Upper lobe of right lung (tissue), 1 donor: ENCODE results near the gene LHFPL3. TPM values are rescaled to one million over a fixed set of nuclear protein-coding genes. Genes with fewer than 3 reads are reported as not detected.

Source experiments
- ATAC-seq: fragments of 200-7000 bp; cut with Tn5 transposase; one replicate; pipeline ENCODE4 v1.9.1; 2020; ENCODE audit warnings: mild to moderate bottlenecking, moderate library complexity
- DNase-seq: peaks from one replicate; pipeline ENCODE4 v3.0.0-alpha.2; 2020
- H3K27ac ChIP-seq: fragments of 200-600 bp; one replicate; pipeline ENCODE4 v1.8.0; 2022
- H3K27me3 ChIP-seq: fragments of 200-600 bp; one replicate; pipeline ENCODE4 v1.8.0; 2022; ENCODE audit warnings: mild to moderate bottlenecking
- H3K36me3 ChIP-seq: fragments of 200-600 bp; one replicate; pipeline ENCODE4 v1.8.0; 2022
- H3K4me1 ChIP-seq: fragments of 200-600 bp; one replicate; pipeline ENCODE4 v1.8.0; 2022
- H3K4me3 ChIP-seq: fragments of 200-600 bp; one replicate; pipeline ENCODE4 v1.8.0; 2022; ENCODE audit warnings: mild to moderate bottlenecking
- H3K9me3 ChIP-seq: fragments of 200-600 bp; one replicate; pipeline ENCODE4 v1.8.0; 2022
- intact Hi-C: fragments of 100-400 bp; cut with DNase I; formaldehyde crosslinking; loops from one replicate; pipeline ENCODE4 v1.11.0; 2022
- total RNA-seq: library from RNA; stranded (reverse); fragmentation: NEBNext Ultra II Directional; extraction: Animal tissue kit (Norgen Biotek cat#: 25700); gene quantifications from one replicate; pipeline ENCODE4 v1.2.1, GENCODE V29; 2021
- TF ChIP-seq, protein P1 (sequence below): fragments of 200-600 bp; IDR thresholded peaks from one replicate; pipeline ENCODE4 v1.8.0; 2022; ENCODE audit warnings: antibody characterized with exemption
- donor health status: DM: no; HTN: yes; CAD: no; lungs with severe emphysema.

Gene LHFPL3
- total RNA-seq, 1 donor from 2014 or later, result not detected

GRCh38 chr7:104784686-104785085 lies 456.3 kb downstream of the LHFPL3 start:
- no peak for DNase-seq
- Histone ChIP-seq H3K4me1 (no peaks in the 10 kb centered on the region), H3K4me3 (no peak overlapping the region), H3K27me3 (no peaks in the 10 kb centered on the region), H3K27ac (no peak overlapping the region), H3K36me3 (no peaks in the 10 kb centered on the region), H3K9me3 (no peaks in the 10 kb centered on the region)
- intact Hi-C loops, result no loop called here
- no peak for ATAC-seq
- TF ChIP-seq, protein P1, sequence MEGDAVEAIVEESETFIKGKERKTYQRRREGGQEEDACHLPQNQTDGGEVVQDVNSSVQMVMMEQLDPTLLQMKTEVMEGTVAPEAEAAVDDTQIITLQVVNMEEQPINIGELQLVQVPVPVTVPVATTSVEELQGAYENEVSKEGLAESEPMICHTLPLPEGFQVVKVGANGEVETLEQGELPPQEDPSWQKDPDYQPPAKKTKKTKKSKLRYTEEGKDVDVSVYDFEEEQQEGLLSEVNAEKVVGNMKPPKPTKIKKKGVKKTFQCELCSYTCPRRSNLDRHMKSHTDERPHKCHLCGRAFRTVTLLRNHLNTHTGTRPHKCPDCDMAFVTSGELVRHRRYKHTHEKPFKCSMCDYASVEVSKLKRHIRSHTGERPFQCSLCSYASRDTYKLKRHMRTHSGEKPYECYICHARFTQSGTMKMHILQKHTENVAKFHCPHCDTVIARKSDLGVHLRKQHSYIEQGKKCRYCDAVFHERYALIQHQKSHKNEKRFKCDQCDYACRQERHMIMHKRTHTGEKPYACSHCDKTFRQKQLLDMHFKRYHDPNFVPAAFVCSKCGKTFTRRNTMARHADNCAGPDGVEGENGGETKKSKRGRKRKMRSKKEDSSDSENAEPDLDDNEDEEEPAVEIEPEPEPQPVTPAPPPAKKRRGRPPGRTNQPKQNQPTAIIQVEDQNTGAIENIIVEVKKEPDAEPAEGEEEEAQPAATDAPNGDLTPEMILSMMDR, result no peak

- DNase-seq (no peak), ATAC-seq (no peak)
- TF ChIP-seq, protein P1, result no peak
- no peak overlapping the region for H3K4me3 ChIP-seq
- no peaks in the 10 kb centered on the region for H3K36me3 ChIP-seq
- no peaks in the 10 kb centered on the region for H3K4me1 ChIP-seq
- no peaks in the 10 kb centered on the region for H3K9me3 ChIP-seq
- no peaks in the 10 kb centered on the region for H3K27me3 ChIP-seq
- intact Hi-C loops, result no loop called here
- no peak overlapping the region for H3K27ac ChIP-seq
These were observed 461.4 kb downstream of the LHFPL3 start for GRCh38 chr7:104789780-104790179.

DNA sequence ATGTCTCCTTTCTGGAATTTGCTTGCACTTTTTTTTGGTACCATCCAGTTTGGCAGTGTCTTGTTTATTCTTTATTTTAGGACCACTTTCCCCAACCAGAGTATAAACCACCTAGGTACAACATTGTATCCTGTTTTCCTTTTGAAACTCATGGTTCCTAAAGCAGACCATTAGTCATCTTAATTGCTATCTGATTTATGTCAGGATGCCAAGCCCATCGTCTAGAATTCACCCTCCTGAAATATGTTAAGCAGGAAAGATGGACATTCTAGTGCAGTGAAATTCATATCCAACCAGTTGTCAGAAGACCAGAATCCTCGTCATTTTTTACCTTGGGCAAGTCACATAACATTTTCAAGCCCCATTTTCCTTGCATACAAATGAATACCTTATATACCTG lies 462.0 kb downstream of the LHFPL3 start:
- TF ChIP-seq, protein P1, result no peak
- Histone ChIP-seq H3K9me3 (no peaks in the 10 kb centered on the region), H3K4me1 (no peaks in the 10 kb centered on the region), H3K36me3 (no peaks in the 10 kb centered on the region), H3K4me3 (no peak overlapping the region), H3K27me3 (no peaks in the 10 kb centered on the region), H3K27ac (no peak overlapping the region)
- ATAC-seq, result no peak
- intact Hi-C loops, result no loop called here
- no peak for DNase-seq

DNA sequence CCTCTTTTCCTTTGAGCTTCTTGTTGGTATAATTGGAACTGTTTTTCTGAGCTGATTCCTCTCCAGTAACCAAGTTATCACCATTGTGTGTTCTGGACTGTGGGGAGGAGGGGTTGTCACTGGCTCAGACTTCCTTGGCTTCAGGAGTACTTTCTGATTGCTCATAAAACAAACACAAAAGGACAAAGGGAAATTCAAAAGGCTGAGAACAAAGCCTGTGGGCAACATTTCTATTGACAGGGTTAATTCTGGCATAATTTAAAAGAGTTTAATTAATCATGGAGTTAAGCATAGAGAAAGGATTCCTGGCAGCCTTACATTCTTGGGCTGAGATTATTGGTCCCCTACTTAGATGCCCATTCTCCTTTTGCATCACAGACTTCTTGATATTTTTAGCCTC lies 462.7 kb downstream of the LHFPL3 start:
- no peak for DNase-seq
- H3K27me3 ChIP-seq, result no peaks in the 10 kb centered on the region
- no peaks in the 10 kb centered on the region for H3K9me3 ChIP-seq
- H3K27ac ChIP-seq, result no peak overlapping the region
- no peaks in the 10 kb centered on the region for H3K4me1 ChIP-seq
- TF ChIP-seq, protein P1, result no peak
- intact Hi-C loops, result no loop called here
- ATAC-seq, result no peak
- H3K4me3 ChIP-seq, result no peak overlapping the region
- no peaks in the 10 kb centered on the region for H3K36me3 ChIP-seq

- H3K27ac ChIP-seq, result no peak overlapping the region
- H3K4me3 ChIP-seq, result no peak overlapping the region
- intact Hi-C loops, result no loop called here
- H3K27me3 ChIP-seq, result no peaks in the 10 kb centered on the region
- TF ChIP-seq, protein P1, result no peak
- no peak for DNase-seq
- no peaks in the 10 kb centered on the region for H3K9me3 ChIP-seq
- ATAC-seq, result no peak
- no peaks in the 10 kb centered on the region for H3K4me1 ChIP-seq
- H3K36me3 ChIP-seq, result no peaks in the 10 kb centered on the region
These were observed 464.7 kb downstream of the LHFPL3 start for GRCh38 chr7:104793066-104793465.

DNA sequence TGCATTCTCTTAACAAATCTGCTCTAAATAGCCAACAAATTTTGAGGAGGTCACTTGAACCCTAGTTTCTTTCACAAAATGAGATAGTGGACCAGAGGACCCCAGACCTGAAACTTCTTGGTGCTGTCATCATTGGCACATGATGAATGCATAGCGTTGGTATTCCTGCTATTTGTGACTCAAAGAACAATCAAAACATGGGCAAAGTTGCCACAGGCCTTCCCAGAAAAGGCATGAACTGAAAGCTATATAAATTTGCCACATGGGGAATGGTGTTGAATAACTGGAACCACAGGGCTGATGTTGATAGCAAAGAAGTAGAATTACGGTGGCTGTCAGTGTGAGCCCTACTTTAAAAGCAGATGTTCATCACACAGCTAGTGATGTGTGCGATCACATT lies 465.8 kb downstream of the LHFPL3 start:
- no peak for DNase-seq
- intact Hi-C loops, result no loop called here
- ATAC-seq, result no peak

More for the DNA sequence above, 465.8 kb downstream of the LHFPL3 start:
- Histone ChIP-seq H3K27me3 (no peaks in the 10 kb centered on the region), H3K4me3 (no peak overlapping the region), H3K36me3 (no peaks in the 10 kb centered on the region), H3K4me1 (no peaks in the 10 kb centered on the region), H3K27ac (no peak overlapping the region), H3K9me3 (no peaks in the 10 kb centered on the region)
- TF ChIP-seq, protein P1, result no peak
